ENCODE data around the gene MAMDC4.
"Not testable (repeated sequence)": the region's sequence is repeated elsewhere in the genome, so short reads cannot be mapped to it uniquely, and the experiment has no call there.

Gene MAMDC4

DNA sequence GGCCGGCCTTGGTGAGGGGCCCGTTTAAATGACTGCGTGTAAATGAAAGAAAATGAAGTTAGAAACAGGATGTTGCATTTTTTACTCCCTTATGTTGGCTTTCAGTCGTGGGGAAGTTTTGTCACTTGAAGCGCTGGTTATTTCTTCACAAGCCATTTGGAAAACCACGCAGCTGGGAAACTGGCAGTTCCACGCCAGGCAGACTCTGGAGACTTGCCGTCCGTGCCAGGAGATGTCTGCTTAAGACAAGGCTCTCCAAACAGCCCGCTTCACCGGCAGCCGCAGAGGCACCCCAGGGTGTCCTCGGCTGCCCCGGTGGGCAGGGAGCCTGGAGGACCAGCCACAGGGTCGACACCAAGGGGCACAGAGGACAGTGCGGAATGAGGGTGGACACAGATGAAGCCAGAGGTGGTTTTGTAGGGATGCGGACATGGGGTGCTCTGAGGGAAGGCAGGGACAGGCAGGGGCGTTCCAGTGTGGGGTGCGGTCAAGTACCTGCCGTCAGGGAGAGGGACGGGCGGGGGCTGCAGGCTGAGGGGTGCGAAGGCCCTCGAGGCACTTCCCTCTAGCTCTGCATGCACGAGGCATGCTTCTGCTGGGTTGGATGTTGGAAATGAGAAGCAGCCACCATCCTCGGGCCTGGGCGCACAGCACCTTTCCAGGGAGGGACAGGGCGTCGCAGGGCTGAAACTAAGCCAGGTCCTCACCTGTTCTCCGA is 21.0 kb upstream of the MAMDC4 start:
- no peak for DNase-seq (ENCODE audit: low read depth)
- H3K4me3 ChIP-seq (ENCODE audit: low read depth, low read length), result no peak overlapping the region
- TF ChIP-seq CTCF (IDR thresholded peaks at IDR 0.05; ENCODE audit: control insufficient read depth, extremely low read depth, insufficient read depth), result no peak

DNA sequence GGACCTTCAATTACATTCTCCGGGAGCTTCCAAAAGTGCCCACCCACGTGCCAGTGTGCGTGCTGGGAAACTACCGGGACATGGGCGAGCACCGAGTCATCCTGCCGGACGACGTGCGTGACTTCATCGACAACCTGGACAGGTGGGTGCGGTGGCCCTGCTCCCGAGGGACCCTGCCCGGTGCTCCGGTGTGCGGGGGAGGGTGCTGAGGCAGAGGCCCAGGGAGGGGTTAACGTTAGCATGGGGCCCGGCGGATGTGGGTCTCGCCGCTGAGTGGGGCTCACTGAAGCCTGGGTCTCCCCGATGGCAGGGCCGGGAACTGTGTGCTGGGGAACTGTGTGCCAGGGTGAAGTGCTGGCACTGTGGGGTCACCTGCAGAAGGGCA is 20.4 kb upstream of the MAMDC4 start:
- no peak for DNase-seq (ENCODE audit: low read depth)
- TF ChIP-seq CTCF (IDR thresholded peaks at IDR 0.05; ENCODE audit: control insufficient read depth, extremely low read depth, insufficient read depth), result no peak
- no peak overlapping the region for H3K4me3 ChIP-seq (ENCODE audit: low read depth, low read length)

GRCh38 chr9:136832581-136832980 is 19.6 kb upstream of the MAMDC4 start:
- no peak for TF ChIP-seq CTCF (IDR thresholded peaks at IDR 0.05; ENCODE audit: control insufficient read depth, extremely low read depth, insufficient read depth)
- DNase-seq (ENCODE audit: low read depth), result no peak
- H3K4me3 ChIP-seq (ENCODE audit: low read depth, low read length), result no peak overlapping the region

DNA sequence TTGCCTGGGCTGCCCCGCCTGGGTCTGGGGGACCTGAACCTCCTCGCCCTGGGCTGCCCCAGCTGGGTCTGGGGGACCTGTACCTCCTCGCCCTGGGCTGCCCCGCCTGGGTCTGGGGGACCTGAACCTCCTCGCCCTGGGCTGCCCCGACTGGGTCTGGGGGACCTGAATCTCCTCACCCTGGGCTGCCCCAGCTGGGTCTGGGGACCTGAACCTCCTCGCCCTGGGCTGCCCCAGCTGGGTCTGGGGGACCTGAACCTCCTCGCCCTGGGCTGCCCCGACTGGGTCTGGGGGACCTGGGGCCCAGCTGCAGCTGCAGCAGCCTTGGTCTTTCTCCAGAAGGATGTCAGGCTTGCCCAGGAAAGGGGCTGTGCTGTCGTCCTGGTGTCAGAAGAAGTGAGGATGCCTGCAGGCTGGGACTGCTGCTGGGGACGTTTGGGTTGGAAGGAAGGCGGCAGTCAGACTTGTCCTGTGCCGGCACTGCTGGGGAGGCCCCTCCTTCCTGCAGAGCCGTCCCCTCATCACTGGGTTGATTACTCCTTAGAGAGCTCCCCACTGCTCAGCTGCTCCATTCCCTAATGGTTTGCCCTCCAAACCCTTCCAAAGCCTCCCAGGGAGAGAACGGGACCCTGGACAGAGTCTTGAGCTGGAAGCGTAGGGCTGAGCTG is 18.6 kb upstream of the MAMDC4 start:
- not testable (repeated sequence) for H3K4me3 ChIP-seq (ENCODE audit: low read depth, low read length); DNase-seq (ENCODE audit: low read depth)

DNA sequence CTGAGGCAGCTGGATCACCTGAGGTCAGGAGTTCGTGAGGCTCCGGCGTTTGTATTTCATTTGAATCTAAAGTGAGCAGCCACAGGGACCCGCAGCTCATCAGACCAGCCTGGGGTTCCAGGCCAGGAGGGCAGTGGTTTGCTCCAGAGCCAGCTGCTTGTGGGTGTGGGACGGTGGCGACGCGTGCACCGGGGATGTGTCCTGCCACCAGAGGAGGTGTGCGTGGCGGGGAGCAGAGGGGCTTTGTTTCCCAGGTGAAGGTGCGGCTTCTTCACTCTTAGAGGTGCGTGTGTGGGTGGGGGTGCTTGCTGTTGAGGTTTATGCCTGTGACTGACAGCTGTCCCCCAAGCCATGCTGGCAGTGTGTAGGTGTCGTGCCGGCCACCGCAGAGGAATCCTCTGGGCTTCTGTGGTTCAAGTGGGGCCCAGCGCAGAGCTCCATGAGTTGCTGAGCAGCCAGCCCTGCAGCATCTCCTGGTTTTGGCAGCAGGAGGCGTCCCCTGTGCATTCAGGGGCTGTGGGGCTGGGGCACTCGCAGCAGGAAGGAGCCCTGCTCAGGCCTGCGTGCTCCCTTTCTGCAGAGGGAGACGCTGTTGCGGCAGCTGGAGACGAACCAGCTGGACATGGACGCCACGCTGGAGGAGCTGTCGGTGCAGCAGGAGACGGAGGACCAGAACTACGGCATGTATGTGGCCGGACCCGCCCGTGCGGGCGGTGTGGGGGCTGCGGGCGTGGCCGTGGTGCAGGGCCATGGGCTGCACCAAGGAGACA is 16.8 kb upstream of the MAMDC4 start:
- H3K4me3 ChIP-seq (ENCODE audit: low read depth, low read length), result no peak overlapping the region
- no peak for DNase-seq (ENCODE audit: low read depth)
- TF ChIP-seq CTCF (IDR thresholded peaks at IDR 0.05; ENCODE audit: control insufficient read depth, extremely low read depth, insufficient read depth), result no peak

DNA sequence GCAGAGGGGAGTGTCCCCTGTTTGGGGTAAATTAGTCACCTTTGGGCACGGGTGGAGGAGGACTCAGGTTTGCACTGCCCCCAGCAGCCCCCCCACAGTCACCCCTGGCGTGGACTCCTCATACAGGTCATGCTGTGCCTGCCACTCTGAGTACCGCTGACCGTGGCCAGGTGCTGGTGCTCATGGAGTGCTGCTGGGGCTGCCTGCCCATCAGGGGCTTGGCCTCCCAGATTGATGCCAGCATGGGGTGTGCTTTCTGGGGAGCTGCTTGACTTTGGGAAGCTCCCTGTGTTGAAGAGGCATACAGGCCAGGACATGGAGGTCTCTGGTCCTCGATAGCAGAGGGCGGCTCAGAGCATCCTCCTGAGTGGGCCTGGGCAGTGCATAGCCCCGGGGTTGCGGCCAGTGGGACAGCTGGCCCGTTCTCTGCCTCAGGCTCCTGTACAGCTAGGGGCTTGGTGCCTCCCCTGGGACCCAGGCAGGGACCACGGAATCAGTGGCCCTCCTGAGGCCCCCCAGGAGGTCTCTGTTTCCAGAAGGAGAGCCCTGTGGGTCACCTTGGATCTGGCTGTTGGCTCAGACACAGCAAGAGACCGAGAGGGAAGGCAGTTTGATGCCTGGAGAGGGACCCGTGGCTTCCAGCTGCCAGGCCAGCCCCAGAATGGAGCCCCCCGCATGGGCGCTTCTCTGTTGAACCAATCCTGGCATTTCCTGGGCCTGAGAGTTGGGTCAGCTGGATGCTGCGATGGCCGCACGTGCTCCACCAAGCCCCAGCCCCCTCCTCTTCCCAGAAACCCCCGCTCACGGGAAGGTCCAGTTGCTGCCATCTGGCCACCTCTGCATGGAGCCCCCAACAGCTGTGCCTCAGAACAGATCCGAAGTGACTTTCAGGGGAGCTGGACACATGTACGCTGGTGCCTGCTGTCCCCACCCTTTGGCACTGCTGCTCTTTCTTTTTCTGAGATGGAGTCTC is 15.9 kb upstream of the MAMDC4 start:
- H3K4me3 ChIP-seq (ENCODE audit: low read depth, low read length), result no peak overlapping the region
- no peak for DNase-seq (ENCODE audit: low read depth)
- no peak for TF ChIP-seq CTCF (IDR thresholded peaks at IDR 0.05; ENCODE audit: control insufficient read depth, extremely low read depth, insufficient read depth)
